Measurements from ENCODE around the gene TMEM42.

DNA sequence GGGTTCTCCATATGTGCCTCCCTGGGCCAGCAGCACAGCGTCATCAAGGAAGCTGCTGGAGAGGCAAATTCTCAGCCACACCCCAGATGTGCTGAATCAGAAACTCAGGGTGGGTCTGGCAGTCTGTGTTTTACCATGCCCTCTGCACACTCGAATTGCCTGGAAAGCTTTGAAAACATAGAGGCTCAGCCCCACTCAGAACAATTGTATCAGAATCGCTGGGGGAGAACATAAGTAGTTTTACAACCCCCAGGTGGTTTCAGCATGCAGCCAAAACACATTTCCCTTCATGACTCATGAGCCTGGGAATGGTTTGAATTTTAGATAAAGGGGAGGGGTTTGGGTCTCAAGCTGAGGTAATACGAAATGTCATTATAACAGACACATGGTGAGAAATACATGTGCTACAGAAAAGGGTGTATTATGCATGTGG lies 22.3 kb downstream of the TMEM42 start:
- TF ChIP-seq, protein P1, sequence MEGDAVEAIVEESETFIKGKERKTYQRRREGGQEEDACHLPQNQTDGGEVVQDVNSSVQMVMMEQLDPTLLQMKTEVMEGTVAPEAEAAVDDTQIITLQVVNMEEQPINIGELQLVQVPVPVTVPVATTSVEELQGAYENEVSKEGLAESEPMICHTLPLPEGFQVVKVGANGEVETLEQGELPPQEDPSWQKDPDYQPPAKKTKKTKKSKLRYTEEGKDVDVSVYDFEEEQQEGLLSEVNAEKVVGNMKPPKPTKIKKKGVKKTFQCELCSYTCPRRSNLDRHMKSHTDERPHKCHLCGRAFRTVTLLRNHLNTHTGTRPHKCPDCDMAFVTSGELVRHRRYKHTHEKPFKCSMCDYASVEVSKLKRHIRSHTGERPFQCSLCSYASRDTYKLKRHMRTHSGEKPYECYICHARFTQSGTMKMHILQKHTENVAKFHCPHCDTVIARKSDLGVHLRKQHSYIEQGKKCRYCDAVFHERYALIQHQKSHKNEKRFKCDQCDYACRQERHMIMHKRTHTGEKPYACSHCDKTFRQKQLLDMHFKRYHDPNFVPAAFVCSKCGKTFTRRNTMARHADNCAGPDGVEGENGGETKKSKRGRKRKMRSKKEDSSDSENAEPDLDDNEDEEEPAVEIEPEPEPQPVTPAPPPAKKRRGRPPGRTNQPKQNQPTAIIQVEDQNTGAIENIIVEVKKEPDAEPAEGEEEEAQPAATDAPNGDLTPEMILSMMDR (IDR thresholded peaks at IDR 0.05) = no peak
- TF ChIP-seq POLR2A (IDR thresholded peaks at IDR 0.05) = no peak
- no peak for TF ChIP-seq POLR2AphosphoS5 (IDR thresholded peaks at IDR 0.05)
